Thoracic aorta (tissue), 2 donors: ENCODE measurements around the gene TFPT. TPM values are rescaled to one million over a fixed set of nuclear protein-coding genes. Genes with fewer than 3 reads are reported as not detected.

ENCODE experiments used
- ATAC-seq: fragments of 150-250 bp; one replicate; pipeline ENCODE4 v1.8.0; 2017; ENCODE audit warnings: low read depth; ENCODE audit not compliant: insufficient number of reproducible peaks, low FRiP score
- DNase-seq: peaks from one replicate; pipeline ENCODE4 v3.0.0-alpha.2; 2020; ENCODE audit warnings: low spot score
- H3K27ac ChIP-seq, 2 donors: fragments of 200-600 bp; sonication (generic); 1 replicate in 1 of 2; 2 replicates in 1 of 2; pipeline ENCODE4 v1.5.1; 2016; ENCODE audit warnings: mild to moderate bottlenecking in 2 of 2, moderate library complexity in 2 of 2
- H3K27me3 ChIP-seq: fragments of 200-600 bp; sonication (generic); replicated peaks from 2 replicates; pipeline ENCODE4 v1.6.0; 2016; ENCODE audit warnings: mild to moderate bottlenecking; ENCODE audit not compliant: insufficient read depth
- H3K36me3 ChIP-seq: fragments of 200-600 bp; sonication (generic); one replicate; pipeline ENCODE4 v1.5.1; 2016
- H3K4me1 ChIP-seq, 2 donors: fragments of 200-600 bp; sonication (generic); 1 replicate in 1 of 2; 2 replicates in 1 of 2; pipeline versions ENCODE4 v1.5.1 to v1.6.0; 2016; ENCODE audit warnings: low read depth in 2 of 2, mild to moderate bottlenecking in 1 of 2; ENCODE audit not compliant: control insufficient read depth in 1 of 2
- H3K4me3 ChIP-seq: fragments of 200-600 bp; sonication (generic); 2 replicates; pipeline ENCODE4 v1.5.1; 2016; ENCODE audit warnings: mild to moderate bottlenecking
- H3K9me3 ChIP-seq: fragments of 200-600 bp; sonication (generic); 2 replicates; pipeline ENCODE4 v1.5.1; 2016
- CTCF ChIP-seq: fragments of 200-600 bp; sonication (generic); IDR thresholded peaks from one replicate; pipeline ENCODE4 v1.5.1; 2019; ENCODE audit warnings: antibody characterized with exemption
- total RNA-seq, 2 donors: library from RNA; depleted of rRNA; stranded (reverse); fragments of >200 nt; gene quantifications; one replicate each; pipeline versions ENCODE4 v1.1.0 to v1.2.3, GENCODE V29; 2016

Gene TFPT
- total RNA-seq, 2 donors from 2014 or later: 8.7 to 8.8 TPM

GRCh38 chr19:54114340-54115108, 933 bp downstream of the TFPT start:
- peak overlapping the region; percentile 78 for H3K4me3 ChIP-seq
- peaks cover 25% of the 10 kb centered on the region for H3K36me3 ChIP-seq
- no peak for DNase-seq
- peak overlapping the region in 1 of 2 donors; percentile 71 for H3K27ac ChIP-seq
- H3K27me3 ChIP-seq: no peaks in the 10 kb centered on the region
- TF ChIP-seq CTCF: no peak
- no peak for ATAC-seq
- H3K4me1 ChIP-seq: peaks cover 18 to 29% of the 10 kb centered on the region in 2 donors
- no peaks in the 10 kb centered on the region for H3K9me3 ChIP-seq

- Histone ChIP-seq H3K4me1 (peaks cover 9 to 10% of the 10 kb centered on the region in 2 donors), H3K4me3 (no peak overlapping the region), H3K27ac (no peak overlapping the region), H3K36me3 (peaks cover 43% of the 10 kb centered on the region), H3K27me3 (no peaks in the 10 kb centered on the region), H3K9me3 (no peaks in the 10 kb centered on the region)
- ATAC-seq (no peak), DNase-seq (no peak)
- TF ChIP-seq CTCF: no peak
Observed at GRCh38 chr19:54109651-54110050, 5.8 kb downstream of the TFPT start.

GRCh38 chr19:54108496-54108895, 7.0 kb downstream of the TFPT start:
- ATAC-seq (no peak), DNase-seq (no peak)
- Histone ChIP-seq H3K27me3 (no peaks in the 10 kb centered on the region), H3K9me3 (no peaks in the 10 kb centered on the region), H3K4me1 (peaks cover 4 to 9% of the 10 kb centered on the region in 2 donors), H3K27ac (no peak overlapping the region), H3K4me3 (no peak overlapping the region), H3K36me3 (peaks cover 43% of the 10 kb centered on the region)
- no peak for TF ChIP-seq CTCF

- TF ChIP-seq CTCF: no peak
- peaks cover 7 to 13% of the 10 kb centered on the region in 2 donors for H3K4me1 ChIP-seq
- no peaks in the 10 kb centered on the region for H3K9me3 ChIP-seq
- ATAC-seq: no peak
- peaks cover 43% of the 10 kb centered on the region for H3K36me3 ChIP-seq
- no peak for DNase-seq
- no peak overlapping the region for H3K27ac ChIP-seq
- H3K4me3 ChIP-seq: no peak overlapping the region
- H3K27me3 ChIP-seq: no peaks in the 10 kb centered on the region
Observed at GRCh38 chr19:54107876-54108490, 7.5 kb downstream of the TFPT start.

- ATAC-seq (no peak), DNase-seq (no peak)
- H3K9me3 ChIP-seq: no peaks in the 10 kb centered on the region
- TF ChIP-seq CTCF: no peak
- H3K27me3 ChIP-seq: no peaks in the 10 kb centered on the region
- no peak overlapping the region for H3K27ac ChIP-seq
- peaks cover 43% of the 10 kb centered on the region for H3K36me3 ChIP-seq
- H3K4me1 ChIP-seq: peaks cover 7 to 13% of the 10 kb centered on the region in 2 donors
- no peak overlapping the region for H3K4me3 ChIP-seq
Observed at GRCh38 chr19:54106716-54107115, 8.7 kb downstream of the TFPT start.
